ENCODE data around the gene DHRS9. TPM values are rescaled to one million over a fixed set of nuclear protein-coding genes. Genes with fewer than 3 reads are reported as not detected.

The DHRS9 gene
- total RNA-seq, 1 donor from 2014 or later, result 6.1 TPM

GRCh38 chr2:169116327-169116726, 47.0 kb downstream of the DHRS9 start:
- Histone ChIP-seq H3K9me3 (no peaks in the 10 kb centered on the region), H3K36me3 (no peaks in the 10 kb centered on the region), H3K4me1 (no peaks in the 10 kb centered on the region), H3K27me3 (ENCODE audit: low read depth) (no peaks in the 10 kb centered on the region), H3K4me3 (no peak overlapping the region), H3K27ac (no peak overlapping the region)
- no peak for TF ChIP-seq CTCF (IDR thresholded peaks at IDR 0.05)
- intact Hi-C loops (cut with DNase I), result no loop called here
- ATAC-seq (no peak), DNase-seq (no peak)

DNA sequence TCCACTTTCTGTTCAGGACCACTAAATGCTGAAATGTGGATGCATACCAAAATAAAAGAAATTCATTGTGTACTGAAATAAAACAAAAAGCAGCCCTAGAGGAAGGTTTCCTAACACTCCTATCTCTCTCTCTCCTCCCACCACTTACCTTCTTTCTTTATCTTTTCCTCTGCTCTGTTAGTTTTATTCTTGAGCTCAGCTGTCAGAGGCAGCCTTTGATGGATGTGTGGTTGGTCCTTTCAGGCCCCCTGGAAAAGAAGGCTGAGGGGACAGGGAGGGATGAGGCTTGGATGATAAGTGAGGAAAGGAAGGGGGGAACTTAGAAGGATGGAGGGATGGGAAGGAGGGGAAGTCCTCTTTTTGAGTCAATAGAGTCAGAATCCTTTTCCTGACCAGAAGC, 47.6 kb downstream of the DHRS9 start:
- TF ChIP-seq CTCF (IDR thresholded peaks at IDR 0.05), result no peak
- Histone ChIP-seq H3K9me3 (no peaks in the 10 kb centered on the region), H3K27ac (no peak overlapping the region), H3K27me3 (ENCODE audit: low read depth) (no peaks in the 10 kb centered on the region), H3K4me1 (no peaks in the 10 kb centered on the region), H3K36me3 (no peaks in the 10 kb centered on the region), H3K4me3 (no peak overlapping the region)
- DNase-seq (no peak), ATAC-seq (no peak)
- intact Hi-C loops (cut with DNase I), result no loop called here

DNA sequence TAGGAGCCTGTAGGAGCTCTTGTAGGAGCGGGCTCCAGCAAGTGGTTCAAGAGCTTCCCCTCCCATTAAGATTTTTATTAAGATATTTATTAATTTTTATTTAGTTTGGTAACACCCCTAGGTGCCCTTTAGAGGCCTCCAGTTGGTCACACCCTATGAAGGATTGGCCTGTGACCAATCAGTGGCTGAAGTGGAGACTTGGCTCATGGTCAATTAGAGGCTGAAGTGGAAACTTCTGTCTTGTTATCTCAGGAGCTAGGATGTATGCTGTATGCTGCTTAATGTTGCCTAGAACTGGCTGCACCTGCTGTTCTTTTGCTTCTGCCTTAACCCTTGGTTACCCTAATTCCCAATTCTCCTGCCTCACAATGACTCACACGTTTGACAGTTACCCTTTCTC, 48.7 kb downstream of the DHRS9 start:
- Histone ChIP-seq H3K4me3 (no peak overlapping the region), H3K36me3 (no peaks in the 10 kb centered on the region), H3K4me1 (no peaks in the 10 kb centered on the region), H3K27me3 (ENCODE audit: low read depth) (no peaks in the 10 kb centered on the region), H3K27ac (no peak overlapping the region), H3K9me3 (no peaks in the 10 kb centered on the region)
- intact Hi-C loops (cut with DNase I), result no loop called here
- ATAC-seq (peak in 1 of 2 donors; percentile 24), DNase-seq (no peak)
- TF ChIP-seq CTCF (IDR thresholded peaks at IDR 0.05), result no peak

- H3K4me1 ChIP-seq, result no peaks in the 10 kb centered on the region
- intact Hi-C loops (cut with DNase I), result no loop called here
- H3K9me3 ChIP-seq, result no peaks in the 10 kb centered on the region
- no peak for ATAC-seq
- no peak overlapping the region for H3K27ac ChIP-seq
- H3K36me3 ChIP-seq, result no peaks in the 10 kb centered on the region
- DNase-seq, result no peak
- no peak overlapping the region for H3K4me3 ChIP-seq
- no peaks in the 10 kb centered on the region for H3K27me3 ChIP-seq (ENCODE audit: low read depth)
- no peak for TF ChIP-seq CTCF (IDR thresholded peaks at IDR 0.05)
Observed at GRCh38 chr2:169119123-169119760, 49.9 kb downstream of the DHRS9 start.

- intact Hi-C loops (cut with DNase I), result no loop called here
- ATAC-seq, result no peak
- H3K4me1 ChIP-seq, result no peaks in the 10 kb centered on the region
- H3K36me3 ChIP-seq, result no peaks in the 10 kb centered on the region
- no peak overlapping the region for H3K27ac ChIP-seq
- H3K9me3 ChIP-seq, result no peaks in the 10 kb centered on the region
- no peak overlapping the region for H3K4me3 ChIP-seq
- DNase-seq, result no peak
- no peaks in the 10 kb centered on the region for H3K27me3 ChIP-seq (ENCODE audit: low read depth)
- TF ChIP-seq CTCF (IDR thresholded peaks at IDR 0.05), result no peak
Observed at GRCh38 chr2:169119851-169120250, 50.5 kb downstream of the DHRS9 start.

Data from lower lobe of right lung (tissue), 2 donors.